ENCODE measurements around the gene VEGFB.
A peak's percentile ranks its signal among the peaks of the same experiment; 100 is the strongest.

VEGFB gene

GRCh38 chr11:64284048-64284961 lies 49.9 kb downstream of the VEGFB start, which contains the start of gene BAD:
Gene BAD, minus strand, starts transcription at chr11:64284665. Its CDS starts 297 bp downstream, at chr11:64284368.
- DNase-seq (ENCODE audit: low spot score), result peak; percentile 96

DNA sequence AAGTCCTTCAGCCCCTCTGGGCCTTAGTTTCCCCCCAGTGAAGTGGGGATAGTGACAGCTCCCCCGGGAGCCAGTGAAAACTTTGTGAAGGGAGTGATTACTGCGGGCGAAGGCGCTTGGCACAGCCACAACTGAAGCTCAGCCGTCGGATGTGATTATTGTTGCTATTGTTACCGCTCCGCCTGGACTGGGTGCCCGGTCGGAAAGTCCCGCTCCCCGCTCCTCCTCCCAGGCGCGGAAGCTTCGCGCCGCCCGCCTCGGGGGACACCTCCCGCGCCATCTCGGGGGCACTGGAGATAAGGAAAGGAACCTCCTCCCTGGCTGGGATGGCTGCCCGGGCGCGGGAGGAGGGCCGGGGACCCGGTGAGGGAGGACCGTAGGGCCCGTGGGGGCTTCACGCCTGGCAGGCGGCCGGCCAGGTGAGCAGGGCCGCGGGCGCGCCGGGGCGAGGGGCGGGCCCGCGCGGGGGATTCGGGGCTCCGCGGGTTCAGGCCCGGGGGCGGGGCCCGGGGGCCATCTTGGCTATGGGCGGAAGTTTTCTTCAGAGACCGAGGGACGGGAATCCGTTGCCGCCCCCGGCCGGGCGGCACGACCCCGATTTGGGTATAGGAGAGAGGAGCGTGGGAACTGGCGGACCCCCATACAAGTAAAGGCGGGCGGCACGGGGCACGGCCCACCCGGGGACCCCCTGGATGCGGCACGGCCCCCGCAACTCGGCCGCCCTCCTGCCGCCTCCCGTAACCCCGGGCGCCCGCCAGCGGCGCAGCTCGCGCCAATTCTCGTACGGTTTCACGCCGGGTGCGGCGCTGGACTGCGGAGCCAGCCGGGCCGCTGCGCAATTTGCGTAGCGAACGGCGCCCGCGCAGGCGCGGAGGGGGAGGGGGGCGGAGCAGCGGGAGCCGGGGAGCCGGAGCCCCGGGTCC lies 50.8 kb downstream of the VEGFB start, which contains the start of gene GPR137:
Gene GPR137, plus strand, starts transcription at position 887 of the 923 bp plus-strand sequence. CDS start 677 bp downstream, outside the sequence.
- peak; percentile 87 for DNase-seq (ENCODE audit: low spot score)

DNA sequence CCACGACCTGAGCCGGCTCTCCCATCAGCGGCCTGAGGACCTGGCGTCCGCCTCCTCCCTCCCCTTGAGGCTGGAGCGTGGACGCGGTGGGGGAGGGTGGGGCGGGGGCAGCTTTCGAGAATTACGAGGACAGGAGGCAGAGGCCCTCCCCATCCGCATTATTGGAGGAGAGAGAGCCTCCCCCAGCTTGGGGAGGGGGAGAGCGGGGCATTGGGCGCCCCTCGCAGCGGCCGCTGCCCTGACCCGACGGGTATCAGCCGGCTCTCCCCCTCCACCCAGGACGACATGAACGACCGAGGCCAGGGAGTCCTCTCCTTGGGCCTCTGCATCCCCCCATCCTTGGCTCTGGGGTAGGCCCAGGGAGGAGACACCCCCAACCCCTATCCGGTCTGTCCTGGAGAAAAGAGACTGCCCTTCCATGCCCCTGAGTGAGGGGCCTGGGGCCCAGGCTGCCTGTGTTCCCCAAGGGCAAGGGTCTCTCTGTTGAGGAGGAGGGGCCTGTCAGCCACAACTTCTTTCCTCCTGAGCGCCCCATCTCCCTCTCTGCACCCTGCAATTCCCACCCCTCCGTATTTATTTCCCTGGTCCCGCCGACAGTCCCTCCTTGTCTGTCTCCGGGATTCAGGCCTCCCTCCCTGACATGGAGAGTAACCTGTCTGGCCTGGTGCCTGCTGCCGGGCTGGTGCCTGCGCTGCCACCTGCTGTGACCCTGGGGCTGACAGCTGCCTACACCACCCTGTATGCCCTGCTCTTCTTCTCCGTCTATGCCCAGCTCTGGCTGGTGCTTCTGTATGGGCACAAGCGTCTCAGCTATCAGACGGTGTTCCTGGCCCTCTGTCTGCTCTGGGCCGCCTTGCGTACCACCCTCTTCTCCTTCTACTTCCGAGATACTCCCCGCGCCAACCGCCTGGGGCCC lies 51.8 kb downstream of the VEGFB start:
- DNase-seq (ENCODE audit: low spot score), result no peak

DNA sequence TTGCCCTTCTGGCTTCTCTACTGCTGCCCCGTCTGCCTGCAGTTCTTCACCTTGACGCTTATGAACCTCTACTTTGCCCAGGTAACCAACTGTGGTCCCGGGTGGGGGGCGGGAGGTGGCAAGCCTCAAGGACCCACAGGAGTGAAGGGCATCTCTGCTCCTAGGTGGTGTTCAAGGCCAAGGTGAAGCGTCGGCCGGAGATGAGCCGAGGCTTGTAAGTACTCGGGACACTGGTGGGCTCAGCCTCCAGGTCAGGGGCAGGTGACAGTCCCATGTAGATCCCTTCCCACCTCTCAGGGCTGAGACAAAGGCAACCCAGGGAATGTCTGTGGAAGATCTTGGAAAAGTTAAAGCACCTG lies 52.4 kb downstream of the VEGFB start:
- no peak for DNase-seq (ENCODE audit: low spot score)

DNA sequence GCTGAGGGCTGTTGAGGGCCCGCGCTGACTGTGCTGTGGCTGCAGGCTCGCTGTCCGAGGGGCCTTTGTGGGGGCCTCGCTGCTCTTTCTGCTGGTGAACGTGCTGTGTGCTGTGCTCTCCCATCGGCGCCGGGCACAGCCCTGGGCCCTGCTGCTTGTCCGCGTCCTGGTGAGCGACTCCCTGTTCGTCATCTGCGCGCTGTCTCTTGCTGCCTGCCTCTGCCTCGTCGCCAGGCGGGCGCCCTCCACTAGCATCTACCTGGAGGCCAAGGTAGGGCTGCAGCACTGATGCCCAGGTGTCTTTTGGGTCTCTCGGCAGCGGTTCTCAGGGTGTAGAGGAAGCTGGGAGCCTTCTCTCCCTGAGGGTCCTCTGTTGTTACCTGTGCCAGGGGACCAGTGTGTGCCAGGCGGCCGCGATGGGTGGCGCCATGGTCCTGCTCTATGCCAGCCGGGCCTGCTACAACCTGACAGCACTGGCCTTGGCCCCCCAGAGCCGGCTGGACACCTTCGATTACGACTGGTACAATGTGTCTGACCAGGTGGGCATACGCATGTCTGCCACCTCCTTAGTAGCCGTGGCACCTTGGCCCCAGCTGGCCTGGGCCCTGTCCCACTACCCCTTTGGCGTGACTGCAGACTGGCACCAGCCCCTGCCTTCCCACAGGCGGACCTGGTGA lies 53.4 kb downstream of the VEGFB start:
- no peak for DNase-seq (ENCODE audit: low spot score)

- DNase-seq (ENCODE audit: low spot score), result no peak
Observed at GRCh38 chr11:64288353-64288750, 54.0 kb downstream of the VEGFB start.
